Fibroblast of skin of left quadriceps (primary cell): ENCODE data around the gene COASY.
A peak's percentile ranks its signal among the peaks of the same experiment; 100 is the strongest.
"Not testable (repeated sequence)": the region's sequence is repeated elsewhere in the genome, so short reads cannot be mapped to it uniquely, and the experiment has no call there.

Experiments
- DNase-seq, 2 experiments: peaks; one replicate each; pipeline ENCODE4 v3.0.0-alpha.2; 2013; ENCODE audit warnings: low read depth in 2 of 2

The COASY gene

DNA sequence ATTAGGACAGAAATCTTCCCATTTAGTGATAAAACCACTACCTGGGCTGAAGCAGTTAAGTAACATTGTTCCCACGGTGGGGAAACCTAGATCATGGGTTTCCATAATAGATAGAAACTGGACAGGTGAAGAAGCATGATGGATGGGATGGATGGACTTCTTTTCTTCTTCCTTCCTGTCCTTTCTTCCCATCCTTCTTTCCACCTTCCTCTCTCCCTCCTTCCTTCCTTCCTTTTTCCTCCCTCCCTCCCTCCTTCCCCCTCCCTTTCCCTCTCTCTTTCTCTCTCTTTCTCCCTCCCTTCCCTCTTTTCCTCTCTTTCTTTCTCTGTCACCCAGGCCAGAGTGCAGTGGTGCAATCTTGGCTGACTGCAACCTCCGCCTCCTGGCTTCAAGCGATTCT lies 12.5 kb downstream of the COASY start:
- no peak for DNase-seq

DNA sequence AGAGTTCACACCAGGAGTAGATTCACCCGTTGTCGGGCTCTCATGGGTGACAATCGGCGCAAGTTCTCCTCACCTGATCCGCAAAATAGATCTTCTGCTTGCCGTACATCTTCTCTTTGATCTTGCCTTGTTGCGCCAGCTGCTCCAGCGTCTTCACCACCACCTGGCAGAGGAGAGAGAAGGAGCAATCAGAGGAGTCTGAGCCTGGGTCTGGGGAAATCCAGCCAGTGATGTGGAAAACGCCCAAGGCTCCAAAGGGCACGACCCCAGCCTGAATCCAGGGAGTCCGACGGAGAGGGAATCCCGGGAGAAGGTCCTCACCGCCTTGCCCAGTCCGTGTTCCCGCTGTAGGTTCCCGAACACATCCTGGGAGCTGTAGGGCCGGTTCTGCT lies 15.2 kb downstream of the COASY start:
- DNase-seq, result no peak

DNA sequence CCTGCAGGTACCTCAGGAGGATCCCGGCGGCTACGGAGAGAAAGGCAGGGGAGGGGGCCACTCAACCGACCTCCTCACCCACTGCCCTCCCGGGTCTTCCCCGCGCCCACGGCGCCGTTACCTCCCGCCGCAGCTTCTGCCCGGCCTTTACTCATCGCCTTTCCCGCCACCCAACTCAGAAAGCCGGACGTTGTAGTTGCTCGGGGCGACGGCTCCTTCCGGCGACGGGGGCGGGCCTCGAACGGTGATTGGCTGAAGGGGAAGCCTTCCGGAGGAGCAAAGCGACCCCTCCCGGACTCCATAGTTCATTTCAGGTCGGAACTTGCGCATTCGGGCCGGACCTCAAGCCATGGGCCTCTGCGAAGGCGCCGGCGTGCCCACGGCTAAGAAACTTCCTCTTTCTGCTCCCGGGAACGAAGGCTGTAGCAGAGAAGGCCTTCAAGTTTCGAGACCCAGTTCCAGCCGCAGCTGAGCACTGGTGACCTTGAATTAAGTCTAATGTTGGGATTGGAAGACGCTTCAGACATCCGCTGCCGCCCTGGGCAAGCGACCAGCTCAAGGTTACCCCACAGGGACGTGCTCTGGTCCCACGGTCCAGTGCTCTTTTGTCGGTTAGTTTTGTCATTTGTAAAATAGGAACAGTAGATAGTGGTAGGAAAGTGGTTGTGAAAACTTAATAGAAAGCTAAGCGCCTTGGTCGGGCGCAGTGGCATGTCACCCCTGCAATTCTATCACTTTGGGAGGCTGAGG lies 15.8 kb downstream of the COASY start, which contains the start of gene PSMC3IP:
Gene PSMC3IP, minus strand, starts transcription at position 198 of the 750 bp plus-strand sequence. Its CDS starts 43 bp downstream, at position 155.
- peak; percentile 78 to 79 for DNase-seq

DNA sequence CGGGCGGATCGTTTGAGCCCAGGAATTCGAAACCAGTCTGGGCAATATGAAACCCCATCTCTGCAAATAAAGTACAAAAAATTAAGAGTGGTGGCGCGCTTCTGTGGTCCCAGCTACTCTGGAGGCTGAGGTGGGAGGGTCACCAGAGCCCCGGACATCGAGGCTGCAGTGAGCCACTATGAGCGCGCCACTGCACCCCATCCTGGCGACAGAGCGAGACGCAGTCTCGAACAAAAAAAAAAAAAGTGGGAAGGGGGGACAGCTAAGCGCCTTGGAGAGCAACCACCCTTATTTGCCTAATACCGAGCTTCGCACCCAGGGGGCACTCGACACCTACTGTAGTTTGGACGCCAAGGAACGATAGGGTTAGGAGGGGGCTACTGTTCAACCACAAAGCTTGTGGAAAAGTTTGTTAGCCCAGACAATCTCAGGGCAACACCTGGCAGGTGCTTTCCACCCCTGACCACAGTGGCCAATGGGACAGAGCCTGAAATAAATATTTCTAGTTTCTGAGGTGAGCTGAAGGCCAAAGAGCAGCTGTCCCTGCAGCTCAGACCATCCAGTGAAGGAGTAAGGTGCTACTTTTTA lies 16.4 kb downstream of the COASY start:
- DNase-seq, result peak in 1 of 2 experiments; percentile 48

DNA sequence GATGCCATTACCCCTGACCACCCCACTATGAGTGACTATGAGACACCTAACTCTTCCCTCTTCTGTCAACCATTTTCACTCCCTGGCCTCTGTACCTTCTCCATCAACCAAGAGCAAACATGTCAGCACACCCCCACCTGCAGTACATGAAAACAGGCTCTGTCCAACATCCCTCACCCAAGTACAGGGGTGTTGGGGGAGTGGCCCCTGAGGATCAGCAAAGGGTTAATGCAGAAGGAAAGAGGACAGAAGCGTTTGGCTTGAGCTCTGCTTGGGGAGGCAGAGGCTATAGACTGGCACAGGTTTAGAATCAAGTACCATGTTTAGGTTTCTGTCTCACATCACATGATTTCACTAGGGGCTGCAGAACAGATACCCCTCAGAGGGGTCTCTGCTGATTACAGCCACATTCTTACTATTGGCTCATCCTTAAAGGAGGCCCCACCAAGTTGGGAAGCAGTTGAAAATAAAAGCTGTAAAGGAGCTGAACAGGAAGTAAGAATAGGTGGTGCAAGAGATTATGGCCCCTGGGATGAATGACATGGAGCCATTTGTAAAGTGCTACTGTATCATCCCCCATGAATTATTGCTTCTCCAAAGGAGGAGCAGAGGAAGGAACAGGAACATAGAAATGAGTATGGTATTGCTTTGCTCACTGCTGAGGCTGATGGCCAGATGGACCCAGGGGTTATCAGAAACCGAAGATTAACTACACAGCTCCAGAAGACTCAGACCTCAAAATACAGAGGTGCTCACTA lies 18.0 kb downstream of the COASY start:
- no peak for DNase-seq

DNA sequence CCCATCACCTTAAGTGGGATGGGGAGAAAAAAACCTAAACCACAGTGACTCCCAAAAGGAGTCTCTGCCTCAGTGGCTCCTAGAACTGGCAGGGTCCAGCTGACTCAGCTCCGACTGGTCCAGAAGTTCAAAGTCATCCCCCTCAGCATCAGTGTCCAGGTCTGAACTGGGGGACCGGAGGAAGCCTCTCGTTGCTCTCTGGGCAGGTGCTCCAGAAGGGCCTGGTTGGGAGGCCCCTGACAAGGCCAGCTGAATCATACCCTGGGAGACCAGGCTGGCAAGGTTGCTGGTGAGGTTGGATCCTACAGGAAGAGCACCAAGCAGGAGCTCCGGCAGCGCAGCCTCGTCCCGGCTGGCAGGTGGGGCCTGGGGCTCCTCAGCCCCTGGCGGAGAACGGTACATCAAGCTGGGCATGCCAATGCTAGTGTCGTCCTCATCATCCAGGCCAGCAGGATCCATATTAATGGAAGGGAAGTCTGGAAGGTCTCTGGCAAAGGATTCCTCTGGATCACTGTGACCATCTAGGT lies 19.9 kb downstream of the COASY start:
- no peak for DNase-seq

DNA sequence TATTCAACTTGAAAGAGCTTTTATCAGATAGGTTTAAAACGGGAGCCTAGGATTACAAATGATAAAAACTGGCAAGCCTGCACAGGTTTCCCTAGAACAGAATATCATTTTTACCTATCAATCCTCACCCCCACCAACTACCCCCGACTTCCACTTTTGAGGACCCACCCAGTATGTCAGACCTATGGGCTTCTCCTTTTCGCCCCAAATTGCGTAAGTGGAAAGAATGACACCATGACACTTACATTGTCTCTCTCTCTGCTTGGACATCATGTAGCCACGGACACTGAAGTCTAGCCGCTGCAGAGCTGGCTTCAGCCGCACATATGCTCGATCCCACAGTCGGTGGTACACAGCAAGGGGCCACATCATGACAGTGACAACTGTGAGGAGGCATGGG lies 22.9 kb downstream of the COASY start:
- no peak for DNase-seq

DNA sequence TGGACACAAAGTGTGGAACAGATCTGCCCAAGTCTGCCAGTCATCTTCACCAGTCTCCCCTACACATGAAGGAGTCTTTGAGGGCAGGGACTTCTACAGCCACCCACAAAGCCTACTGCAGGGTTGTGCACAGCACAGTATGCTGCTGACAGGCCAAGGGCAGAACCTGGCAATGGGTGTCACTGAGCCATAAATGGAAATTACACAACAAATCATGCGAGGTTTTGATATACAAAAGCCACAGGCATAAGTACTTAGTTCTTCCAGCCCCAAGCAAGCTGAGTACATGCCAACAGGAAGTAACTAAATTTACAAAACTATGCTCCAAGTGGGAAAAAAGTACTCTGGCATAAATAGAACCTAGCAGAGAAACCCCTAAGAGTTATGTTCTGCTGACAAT lies 23.4 kb downstream of the COASY start:
- DNase-seq, result no peak

DNA sequence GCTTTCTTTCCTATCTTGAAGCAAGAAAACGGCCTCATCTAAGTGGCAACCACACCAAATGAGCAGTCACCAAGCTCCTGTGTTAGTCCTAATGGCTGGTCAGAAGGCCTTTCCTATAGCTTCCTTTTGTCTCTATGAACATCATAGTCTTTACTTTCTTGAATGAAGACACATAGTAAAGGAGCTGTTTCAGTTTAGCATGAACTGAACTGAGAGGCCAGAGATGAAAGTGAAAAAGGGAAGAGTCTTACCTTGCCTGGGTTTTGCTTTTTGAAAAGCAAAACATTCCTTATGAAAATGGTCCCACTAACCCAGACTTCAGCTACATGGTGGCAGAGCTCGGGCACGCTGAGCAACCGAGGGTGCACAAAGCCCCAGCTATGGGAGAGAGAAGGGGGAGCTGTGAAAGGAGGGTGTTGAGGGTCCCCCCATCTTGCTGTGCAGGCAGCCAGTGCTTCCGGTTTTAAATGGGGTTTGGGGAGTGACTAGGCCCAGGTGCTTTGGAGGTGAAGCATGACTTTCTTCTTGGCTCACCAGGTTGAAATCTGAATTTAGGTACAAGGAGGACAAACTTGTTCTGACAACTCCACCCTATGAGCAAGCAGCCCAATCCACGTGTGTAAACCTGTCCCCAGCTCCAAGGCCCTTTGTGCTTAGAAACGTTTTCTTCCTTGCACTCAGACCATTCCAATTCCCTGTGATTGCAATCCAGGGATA lies 24.7 kb downstream of the COASY start:
- no peak for DNase-seq

DNA sequence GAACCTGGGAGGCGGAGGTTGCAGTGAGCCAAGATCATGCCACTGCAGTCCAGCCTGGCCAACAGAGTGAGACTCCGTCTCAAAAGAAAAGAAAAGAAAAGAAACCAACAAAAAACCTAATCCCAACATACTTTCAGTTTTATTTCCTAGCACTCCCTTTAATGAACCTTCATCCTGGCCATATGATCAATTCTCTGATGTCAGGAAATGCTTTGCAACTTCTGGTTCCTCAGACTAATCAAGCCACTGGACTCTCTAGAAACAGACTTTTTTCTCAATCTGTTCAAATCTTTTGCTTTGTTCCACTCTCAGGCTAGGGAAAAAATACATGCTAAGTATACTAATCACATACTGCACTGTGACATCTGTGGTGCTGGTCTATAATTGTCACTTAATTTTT lies 28.9 kb downstream of the COASY start:
- no peak for DNase-seq

DNA sequence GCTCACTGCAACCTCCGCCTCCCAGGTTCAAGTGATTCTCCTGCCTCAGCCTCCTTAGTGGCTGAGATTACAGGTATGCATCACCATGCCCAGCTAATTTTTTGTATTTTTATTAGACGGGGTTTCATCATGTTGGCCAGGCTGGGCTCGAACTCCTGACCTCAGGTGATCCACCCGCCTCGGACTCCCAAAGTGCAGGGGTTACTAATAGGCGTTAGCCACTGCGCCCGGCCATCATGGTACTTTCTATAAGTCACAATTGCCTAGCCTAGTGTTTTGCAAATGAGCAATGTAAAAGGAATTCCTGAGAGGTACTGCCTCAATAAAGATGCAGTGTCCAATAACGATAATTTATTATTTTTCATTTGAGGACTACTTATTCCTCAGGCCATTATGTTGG lies 29.5 kb downstream of the COASY start:
- DNase-seq, result no peak

DNA sequence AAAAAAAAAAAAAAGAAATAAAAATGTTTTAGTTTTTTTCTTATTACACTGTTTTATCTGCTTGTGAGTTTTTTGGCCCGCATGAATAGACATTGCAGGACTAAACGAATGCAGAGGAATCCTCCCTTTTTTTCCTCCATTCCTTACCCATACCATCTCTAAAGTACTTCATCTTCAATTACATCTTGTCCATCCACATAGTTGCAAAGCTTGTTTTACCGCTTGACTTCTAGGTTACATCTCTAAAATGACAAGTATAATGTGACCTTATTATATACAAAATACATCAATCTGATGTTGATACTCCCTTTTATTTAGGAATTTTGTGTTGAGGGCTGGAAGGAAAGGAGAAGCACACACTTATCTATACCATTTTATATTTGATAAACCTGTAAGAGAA lies 34.4 kb downstream of the COASY start:
- no peak for DNase-seq

DNA sequence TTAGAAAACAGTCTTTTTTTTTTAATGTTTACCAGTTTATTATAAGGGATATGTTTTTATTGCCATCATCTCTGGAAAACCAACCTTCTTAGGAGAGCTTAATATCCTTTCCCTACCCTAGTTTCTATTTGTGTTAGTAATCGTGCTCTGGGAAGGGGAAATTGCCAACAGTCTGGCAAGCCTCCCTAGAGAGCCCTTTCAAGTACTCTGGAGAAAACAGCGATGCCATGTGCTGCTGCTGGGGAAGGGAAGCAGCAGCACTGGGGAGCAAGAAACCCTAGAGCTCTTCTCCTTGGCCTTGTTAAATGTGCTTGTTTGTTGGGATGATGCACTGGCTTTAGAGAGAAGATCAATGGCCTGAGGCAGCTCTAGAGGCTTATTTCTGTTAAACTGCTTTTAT lies 37.0 kb downstream of the COASY start:
- no peak for DNase-seq

DNA sequence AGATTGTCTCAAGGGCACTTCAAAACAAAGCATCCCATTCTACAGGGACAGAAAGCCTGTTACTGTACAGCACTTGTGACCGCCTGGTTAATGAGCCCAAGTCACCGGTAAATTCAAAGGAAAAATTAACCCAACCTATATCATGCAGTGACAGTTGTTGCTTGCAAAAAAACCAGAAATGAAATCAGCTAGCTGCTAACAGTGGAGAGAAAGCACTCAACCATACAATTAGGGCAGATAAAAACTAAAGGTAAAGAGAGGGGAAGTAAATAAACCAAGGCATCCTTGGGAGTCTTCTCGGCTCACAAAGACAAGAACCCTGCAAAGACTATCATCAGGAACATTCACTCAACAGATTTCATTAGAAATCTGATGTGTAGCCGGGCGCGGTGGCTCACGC lies 41.4 kb downstream of the COASY start:
- no peak for DNase-seq

DNA sequence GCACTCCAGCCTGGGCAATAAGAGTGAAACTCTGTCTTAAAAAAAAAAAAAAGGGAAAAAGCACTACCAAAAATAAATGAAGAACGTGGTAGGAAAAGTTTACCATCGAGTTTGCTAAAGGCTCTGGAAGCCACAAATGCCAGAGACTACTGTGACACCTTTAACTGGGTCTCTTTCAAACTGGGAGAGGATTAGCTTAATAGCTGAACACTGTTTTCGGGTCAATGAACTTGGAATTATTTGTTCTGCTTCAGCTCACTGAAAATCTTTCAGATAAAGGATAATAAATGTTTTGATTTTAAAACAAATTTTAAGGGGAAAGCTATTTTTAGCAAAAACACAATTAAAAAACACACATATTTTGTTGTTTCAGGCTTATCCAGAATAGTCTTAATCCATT lies 45.8 kb downstream of the COASY start:
- no peak for DNase-seq

DNA sequence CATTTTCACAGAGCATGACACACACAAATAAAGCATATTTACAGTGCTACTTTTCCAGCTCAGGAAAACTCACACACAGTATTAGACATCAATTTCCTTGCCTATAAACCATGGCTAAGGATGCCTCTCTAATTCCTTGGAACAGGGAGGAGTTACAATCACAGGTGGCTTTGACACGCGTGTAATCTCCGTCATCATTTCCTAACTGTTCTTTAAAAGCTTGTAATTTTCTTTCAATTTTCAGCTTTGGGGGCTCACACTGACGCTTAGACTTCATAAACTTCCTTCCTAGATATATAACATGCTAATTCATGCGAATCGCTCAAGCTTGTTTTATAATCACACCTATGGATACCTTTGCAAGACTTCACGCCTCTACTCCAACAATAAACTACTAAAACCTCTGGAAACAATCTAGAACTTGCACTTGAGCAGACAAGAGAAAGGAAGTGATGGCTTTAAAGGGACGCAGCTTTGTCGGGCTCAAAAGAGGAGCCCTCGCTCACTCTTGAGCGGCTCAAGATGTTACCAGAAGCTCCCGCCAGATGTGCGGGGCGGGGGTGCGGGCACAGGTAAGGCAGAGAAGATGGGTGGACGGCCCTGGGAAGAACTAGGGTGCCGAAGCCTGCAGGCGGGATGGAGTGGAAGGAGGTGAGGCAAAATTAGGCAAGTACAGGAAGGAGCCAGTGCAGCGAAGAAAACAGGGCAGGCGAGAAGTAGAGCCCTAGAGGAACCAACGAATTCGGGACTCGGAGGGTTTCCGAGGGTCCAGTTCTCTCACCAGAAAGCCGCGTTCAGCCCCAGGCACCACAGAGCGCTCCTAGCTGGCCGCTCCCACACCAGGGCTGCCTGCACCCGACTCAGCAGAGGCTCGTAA lies 46.6 kb downstream of the COASY start:
- no peak for DNase-seq

DNA sequence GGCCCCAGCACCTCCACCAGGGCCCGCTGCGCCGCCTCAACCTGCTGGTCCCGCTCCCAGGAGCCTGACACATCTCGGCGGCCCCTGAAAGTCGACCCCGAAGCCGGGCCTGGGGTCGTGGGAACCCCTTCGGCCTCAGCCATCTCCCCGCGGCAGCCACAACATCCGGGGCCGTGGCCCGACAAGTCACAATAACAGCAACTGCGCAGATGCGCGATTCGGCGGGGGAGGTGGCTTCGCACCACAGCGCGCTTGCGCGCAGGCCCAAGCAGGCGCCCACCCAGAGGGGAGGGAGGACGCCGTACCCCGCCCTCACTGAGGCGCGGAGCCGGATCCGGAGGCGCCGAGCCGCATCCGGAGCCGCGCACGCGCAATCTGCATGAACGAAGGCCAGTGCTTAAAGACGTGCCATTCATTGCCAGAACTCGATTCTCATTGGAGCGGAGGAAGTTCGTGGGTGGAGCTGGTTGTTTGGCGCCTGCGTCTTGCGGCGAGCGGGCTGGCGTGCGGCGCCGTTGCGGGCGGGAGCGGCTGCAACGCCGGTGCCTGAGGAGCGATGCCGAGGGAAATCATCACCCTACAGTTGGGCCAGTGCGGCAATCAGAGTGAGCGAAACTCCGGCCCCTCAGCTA lies 47.4 kb downstream of the COASY start, which contains the start of the genes RETREG3 and TUBG1:
Gene RETREG3, minus strand, starts transcription at position 193 of the 632 bp plus-strand sequence. Its CDS starts 50 bp downstream, at position 143.
Gene TUBG1, plus strand, starts transcription at position 502 of the 632 bp plus-strand sequence. Its CDS starts 55 bp downstream, at position 557.
- peak; percentile 98 for DNase-seq

DNA sequence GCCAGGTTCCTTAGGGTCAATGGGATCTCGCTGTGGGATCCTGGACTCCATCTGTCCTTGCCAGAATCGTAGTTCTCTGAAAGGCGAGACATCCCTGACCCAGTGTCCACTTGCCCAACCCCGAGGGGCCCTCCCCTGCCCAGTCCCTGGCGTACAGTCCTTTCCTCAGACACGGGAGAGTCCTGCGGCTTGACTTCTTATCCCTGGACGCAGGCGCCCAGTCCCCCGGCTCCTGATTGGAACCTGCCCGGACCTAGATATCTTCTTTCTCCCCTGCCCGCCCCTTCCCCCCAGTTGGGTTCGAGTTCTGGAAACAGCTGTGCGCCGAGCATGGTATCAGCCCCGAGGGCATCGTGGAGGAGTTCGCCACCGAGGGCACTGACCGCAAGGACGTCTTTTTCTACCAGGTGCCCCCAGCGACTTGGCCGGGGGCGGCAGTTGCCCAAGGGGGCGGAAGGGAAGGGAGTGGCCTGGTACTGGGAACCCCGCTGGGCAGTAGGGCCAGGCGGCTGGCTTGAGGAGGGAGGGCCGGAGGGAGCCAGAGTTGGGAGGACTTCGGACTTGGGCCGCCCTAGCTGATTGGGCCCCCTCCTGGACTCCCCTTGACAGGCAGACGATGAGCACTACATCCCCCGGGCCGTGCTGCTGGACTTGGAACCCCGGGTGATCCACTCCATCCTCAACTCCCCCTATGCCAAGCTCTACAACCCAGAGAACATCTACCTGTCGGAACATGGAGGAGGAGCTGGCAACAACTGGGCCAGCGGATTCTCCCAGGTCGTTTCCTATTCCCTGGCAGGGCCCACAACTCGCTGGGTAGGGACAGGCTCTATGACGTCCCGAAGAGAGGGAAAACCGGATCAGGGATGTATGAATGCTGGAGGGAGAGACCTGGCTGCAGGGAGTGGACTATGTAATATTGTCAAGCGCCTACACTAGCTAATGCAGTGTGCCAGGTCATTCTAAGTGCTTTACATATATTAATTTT lies 48.2 kb downstream of the COASY start:
- DNase-seq, result not testable (repeated sequence)

DNA sequence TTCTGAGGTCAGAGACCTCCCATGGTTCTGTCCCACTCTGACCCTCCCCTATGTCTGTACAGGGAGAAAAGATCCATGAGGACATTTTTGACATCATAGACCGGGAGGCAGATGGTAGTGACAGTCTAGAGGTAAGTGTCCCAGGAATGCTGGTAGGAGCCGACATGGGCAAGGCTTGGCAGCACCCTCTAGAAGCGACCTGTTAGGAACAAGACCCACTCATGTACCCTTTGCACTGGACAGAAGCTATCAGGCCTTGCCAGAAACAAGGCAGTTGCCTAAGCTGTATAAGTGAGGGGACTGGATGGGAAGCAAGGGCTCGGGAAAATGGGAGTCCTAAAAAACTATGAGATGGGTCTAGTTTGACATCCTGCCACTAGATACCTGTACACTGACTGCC lies 50.1 kb downstream of the COASY start:
- no peak for DNase-seq
